Measurements from ENCODE around the gene FMNL2. TPM values are rescaled to one million over a fixed set of nuclear protein-coding genes. Genes with fewer than 3 reads are reported as not detected.

Gene FMNL2
- total and polyA plus RNA-seq, 4 donors: 1.5 to 9.3 (median 5.1) TPM

DNA sequence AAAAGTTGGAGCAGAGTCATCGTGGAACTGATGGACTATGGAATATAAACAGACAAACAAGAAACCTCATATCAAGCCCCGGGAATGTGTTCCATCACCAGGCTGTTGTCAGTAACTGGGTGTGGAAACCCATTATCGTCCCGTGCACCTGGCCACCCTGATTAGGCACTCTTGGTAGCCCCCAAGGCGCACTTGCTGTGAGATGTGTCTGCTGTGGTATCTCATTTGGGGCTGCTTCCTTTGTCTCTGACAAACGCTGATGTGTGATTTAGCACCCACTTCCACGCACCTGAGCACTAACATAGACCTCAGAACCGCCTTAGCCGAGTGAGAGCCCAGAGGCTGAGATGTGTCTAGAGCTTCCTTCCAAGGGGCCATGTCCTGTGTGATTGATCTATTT lies 286.0 kb downstream of the FMNL2 start:
- TF ChIP-seq GABPA (IDR thresholded peaks at IDR 0.05 in 1 of 2, conservative IDR thresholded peaks at IDR 0.05 in 1 of 2): no peak
- TF ChIP-seq, protein P1, sequence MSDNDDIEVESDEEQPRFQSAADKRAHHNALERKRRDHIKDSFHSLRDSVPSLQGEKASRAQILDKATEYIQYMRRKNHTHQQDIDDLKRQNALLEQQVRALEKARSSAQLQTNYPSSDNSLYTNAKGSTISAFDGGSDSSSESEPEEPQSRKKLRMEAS (IDR thresholded peaks at IDR 0.05): no peak
- no peak for TF ChIP-seq HNF4A (conservative IDR thresholded peaks at IDR 0.05)
- no peak for TF ChIP-seq TAF1 (conservative IDR thresholded peaks at IDR 0.05)
- no peak for TF ChIP-seq SP1 (IDR thresholded peaks at IDR 0.05)
- H3K4me3 ChIP-seq (ENCODE audit: low read depth in 1 of 3, low read length in 3 of 3): no peak overlapping the region
- no peaks in the 10 kb centered on the region for H3K9me3 ChIP-seq (ENCODE audit: control insufficient read depth in 4 of 4, low read length in 3 of 4)
- H3K36me3 ChIP-seq (ENCODE audit: control insufficient read depth in 4 of 4, insufficient read depth in 3 of 4, low read depth in 1 of 4, low read length in 3 of 4): no peaks in the 10 kb centered on the region
- DNase-seq (ENCODE audit: low spot score): peak; percentile 37
- H3K4me1 ChIP-seq (ENCODE audit: control insufficient read depth in 4 of 4, insufficient read depth in 4 of 4, low read length in 3 of 4): no peaks in the 10 kb centered on the region
- no peak overlapping the region for H3K9ac ChIP-seq (ENCODE audit: low read depth in 1 of 2, low read length in 2 of 2)
- no peak overlapping the region for H3K27ac ChIP-seq (ENCODE audit: low read depth in 1 of 2, low read length in 2 of 2)
- H3K27me3 ChIP-seq (ENCODE audit: control insufficient read depth in 4 of 4, insufficient read depth in 4 of 4, low read length in 3 of 4): no peaks in the 10 kb centered on the region
- WGBS: 91% methylated on average over 9 of the region's 9 CpGs

- TF ChIP-seq FOXA1 (IDR thresholded peaks at IDR 0.05) (no peak), HNF4A (conservative IDR thresholded peaks at IDR 0.05) (no peak), RXRA (IDR thresholded peaks at IDR 0.05) (no peak), JUND (IDR thresholded peaks at IDR 0.05) (no peak), GABPA (IDR thresholded peaks at IDR 0.05 in 1 of 2, conservative IDR thresholded peaks at IDR 0.05 in 1 of 2) (no peak)
- TF ChIP-seq, protein P2, sequence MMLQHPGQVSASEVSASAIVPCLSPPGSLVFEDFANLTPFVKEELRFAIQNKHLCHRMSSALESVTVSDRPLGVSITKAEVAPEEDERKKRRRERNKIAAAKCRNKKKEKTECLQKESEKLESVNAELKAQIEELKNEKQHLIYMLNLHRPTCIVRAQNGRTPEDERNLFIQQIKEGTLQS (IDR thresholded peaks at IDR 0.05): no peak
- DNase-seq (ENCODE audit: low spot score): no peak
- Histone ChIP-seq H3K9me3 (ENCODE audit: control insufficient read depth in 4 of 4, low read length in 3 of 4) (no peaks in the 10 kb centered on the region), H3K27me3 (ENCODE audit: control insufficient read depth in 4 of 4, insufficient read depth in 4 of 4, low read length in 3 of 4) (no peaks in the 10 kb centered on the region), H3K9ac (ENCODE audit: low read depth in 1 of 2, low read length in 2 of 2) (no peak overlapping the region), H3K36me3 (ENCODE audit: control insufficient read depth in 4 of 4, insufficient read depth in 3 of 4, low read depth in 1 of 4, low read length in 3 of 4) (no peaks in the 10 kb centered on the region), H3K4me1 (ENCODE audit: control insufficient read depth in 4 of 4, insufficient read depth in 4 of 4, low read length in 3 of 4) (no peaks in the 10 kb centered on the region), H3K27ac (ENCODE audit: low read depth in 1 of 2, low read length in 2 of 2) (no peak overlapping the region), H3K4me3 (ENCODE audit: low read depth in 1 of 3, low read length in 3 of 3) (no peak overlapping the region)
- WGBS: 89% methylated on average over 3 of the region's 3 CpGs
Observed at GRCh38 chr2:152622219-152622618, 287.2 kb downstream of the FMNL2 start.

DNA sequence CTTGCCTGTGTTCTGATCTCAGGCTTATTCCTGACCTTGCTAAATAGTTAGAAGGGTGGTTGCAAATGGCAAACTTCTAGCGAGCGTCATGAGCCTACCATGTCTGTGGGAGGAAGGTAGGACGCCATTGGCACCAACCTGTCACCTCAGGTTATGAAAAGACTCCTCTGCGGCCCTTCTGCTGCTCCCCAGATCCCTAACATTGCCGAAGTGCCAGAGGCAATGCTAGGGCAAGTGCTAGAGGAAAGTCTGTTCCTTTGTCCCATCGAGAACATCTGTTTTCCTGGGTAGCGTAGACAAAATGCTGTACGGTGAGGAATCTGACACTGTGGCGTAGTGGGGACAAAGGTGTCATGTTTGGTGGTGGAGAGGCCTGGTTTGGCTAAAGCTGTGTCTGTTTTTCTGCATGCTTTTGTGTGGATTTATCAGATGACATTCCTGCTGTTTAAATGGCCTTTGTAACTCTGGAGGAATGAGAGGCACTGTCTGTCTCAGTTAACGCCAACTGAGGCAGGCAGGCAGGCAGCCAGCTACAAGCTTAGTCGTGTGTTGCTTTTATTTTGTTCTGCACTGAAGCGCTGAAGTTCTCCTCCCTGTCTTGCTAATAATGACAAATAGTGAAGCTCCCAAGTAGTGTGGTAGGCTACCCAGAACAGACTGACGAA lies 288.2 kb downstream of the FMNL2 start:
- no peak overlapping the region for H3K27ac ChIP-seq (ENCODE audit: low read depth in 1 of 2, low read length in 2 of 2)
- no peak for TF ChIP-seq ZBTB33 (IDR thresholded peaks at IDR 0.05)
- no peak for TF ChIP-seq FOXA2 (IDR thresholded peaks at IDR 0.05)
- TF ChIP-seq JUND (IDR thresholded peaks at IDR 0.05): no peak
- no peak for TF ChIP-seq GABPA (IDR thresholded peaks at IDR 0.05 in 1 of 2, conservative IDR thresholded peaks at IDR 0.05 in 1 of 2)
- TF ChIP-seq YY1 (IDR thresholded peaks at IDR 0.05): no peak
- no peak for TF ChIP-seq RAD21 (IDR thresholded peaks at IDR 0.05)
- no peak for TF ChIP-seq HNF4A (conservative IDR thresholded peaks at IDR 0.05)
- TF ChIP-seq SP1 (IDR thresholded peaks at IDR 0.05): no peak
- no peak for TF ChIP-seq HNF4G (IDR thresholded peaks at IDR 0.05)
- TF ChIP-seq REST (IDR thresholded peaks at IDR 0.05): no peak
- no peak for TF ChIP-seq NR2F2 (IDR thresholded peaks at IDR 0.05)
- no peak for TF ChIP-seq TAF1 (conservative IDR thresholded peaks at IDR 0.05)
- TF ChIP-seq RXRA (IDR thresholded peaks at IDR 0.05): no peak
- no peak for TF ChIP-seq CTCF (IDR thresholded peaks at IDR 0.05; ENCODE audit: low read depth, low read length, missing input control)
- TF ChIP-seq FOXA1 (IDR thresholded peaks at IDR 0.05): no peak
- TF ChIP-seq, protein P2 (IDR thresholded peaks at IDR 0.05): no peak
- TF ChIP-seq EGR1 (IDR thresholded peaks at IDR 0.05; ENCODE audit: low read depth in 2 of 2): no peak
- TF ChIP-seq, protein P1 (IDR thresholded peaks at IDR 0.05): no peak
- H3K4me1 ChIP-seq (ENCODE audit: control insufficient read depth in 4 of 4, insufficient read depth in 4 of 4, low read length in 3 of 4): no peaks in the 10 kb centered on the region
- no peak overlapping the region for H3K9ac ChIP-seq (ENCODE audit: low read depth in 1 of 2, low read length in 2 of 2)
- no peaks in the 10 kb centered on the region for H3K36me3 ChIP-seq (ENCODE audit: control insufficient read depth in 4 of 4, insufficient read depth in 3 of 4, low read depth in 1 of 4, low read length in 3 of 4)
- no peak for DNase-seq (ENCODE audit: low spot score)
- H3K9me3 ChIP-seq (ENCODE audit: control insufficient read depth in 4 of 4, low read length in 3 of 4): no peaks in the 10 kb centered on the region
- no peaks in the 10 kb centered on the region for H3K27me3 ChIP-seq (ENCODE audit: control insufficient read depth in 4 of 4, insufficient read depth in 4 of 4, low read length in 3 of 4)
- 81% methylated on average over 13 of the region's 13 CpGs for WGBS
- no peak overlapping the region for H3K4me3 ChIP-seq (ENCODE audit: low read depth in 1 of 3, low read length in 3 of 3)
